Mucosa of gallbladder (tissue), 1 donor: ENCODE data around the gene GLDC. TPM values are rescaled to one million over a fixed set of nuclear protein-coding genes. Genes with fewer than 3 reads are reported as not detected.

Experiments
- DNase-seq: peaks from one replicate; pipeline ENCODE4 v3.0.0-alpha.2; 2020; ENCODE audit warnings: low spot score
- total RNA-seq: library from RNA; stranded (reverse); gene quantifications from one replicate; pipeline ENCODE4 v1.2.1, GENCODE V29; 2021
- donor health status: DM: no; HTN: no; CAD: no.

Gene GLDC
- total RNA-seq, 1 donor from 2014 or later, result 6.4 TPM

- DNase-seq, result no peak
Measured at GRCh38 chr9:6502399-6502798, 143.1 kb downstream of the GLDC start.

- DNase-seq, result no peak
Measured at GRCh38 chr9:6501526-6502210, 143.9 kb downstream of the GLDC start.

GRCh38 chr9:6498982-6499381, 146.5 kb downstream of the GLDC start:
- DNase-seq, result no peak

GRCh38 chr9:6495466-6495865, 150.1 kb downstream of the GLDC start:
- DNase-seq, result no peak

- no peak for DNase-seq
Measured at GRCh38 chr9:6490863-6491262, 154.7 kb downstream of the GLDC start.

- DNase-seq, result no peak
Measured at GRCh38 chr9:6489099-6489498, 156.4 kb downstream of the GLDC start.

- no peak for DNase-seq
Measured at GRCh38 chr9:6488395-6488794, 157.1 kb downstream of the GLDC start.

- no peak for DNase-seq
Measured at GRCh38 chr9:6484210-6484609, 161.3 kb downstream of the GLDC start.

Other genes with a start within 250 kb of the GLDC start
- 33.3 TPM for gene UHRF2, start 232.5 kb downstream of the GLDC start, total RNA-seq
- 43.1 TPM for gene KDM4C, start 112.2 kb upstream of the GLDC start, total RNA-seq